ENCODE measurements around the gene VPS13D.

DNA sequence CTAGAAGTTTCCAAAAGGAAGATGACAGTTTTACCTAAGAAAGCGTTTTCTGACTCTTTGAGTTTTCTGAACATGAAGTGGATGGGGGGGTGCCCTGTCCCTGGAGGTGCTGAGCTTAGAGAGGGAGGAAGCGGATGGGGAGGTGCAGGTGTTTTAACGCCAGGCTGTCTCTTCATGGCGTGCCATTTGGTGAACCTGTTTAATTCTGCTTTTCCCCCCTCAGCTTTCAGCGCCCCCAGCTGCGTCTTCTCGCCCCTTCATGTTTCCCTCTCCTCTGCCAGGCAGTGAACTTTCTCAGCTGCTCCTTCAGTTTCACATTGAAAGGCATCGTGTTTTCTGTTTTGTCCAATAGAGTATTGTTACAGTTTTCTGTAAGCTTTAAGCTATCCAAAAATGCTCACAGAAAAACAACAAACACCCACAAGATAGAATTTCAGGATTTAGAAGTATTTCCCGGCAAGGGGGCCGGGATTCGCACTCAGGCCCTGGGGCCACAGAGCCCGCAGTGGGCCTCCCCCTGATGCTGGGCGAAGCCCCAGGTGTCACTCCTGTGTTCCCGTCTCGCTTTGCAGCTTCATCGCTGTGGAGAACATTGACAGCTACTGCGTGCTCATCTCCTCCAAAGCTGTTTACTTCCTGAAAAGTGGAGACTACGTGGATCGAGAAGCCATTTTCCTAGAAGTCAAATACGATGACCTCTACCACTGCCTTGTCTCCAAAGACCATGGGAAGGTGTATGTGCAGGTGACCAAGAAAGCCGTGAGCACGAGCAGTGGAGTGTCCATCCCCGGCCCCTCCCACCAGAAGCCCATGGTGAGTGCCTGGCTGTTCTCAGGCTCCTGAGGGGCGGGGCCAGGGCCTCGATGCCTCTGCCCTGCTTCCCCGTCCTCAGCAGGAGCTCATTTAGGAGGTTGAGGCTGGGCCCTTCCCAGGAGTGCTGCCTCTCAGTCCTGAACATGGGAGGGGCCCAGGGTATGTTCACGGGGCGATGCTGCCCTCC lies 276.8 kb downstream of the VPS13D start:
- TF ChIP-seq, protein P1, sequence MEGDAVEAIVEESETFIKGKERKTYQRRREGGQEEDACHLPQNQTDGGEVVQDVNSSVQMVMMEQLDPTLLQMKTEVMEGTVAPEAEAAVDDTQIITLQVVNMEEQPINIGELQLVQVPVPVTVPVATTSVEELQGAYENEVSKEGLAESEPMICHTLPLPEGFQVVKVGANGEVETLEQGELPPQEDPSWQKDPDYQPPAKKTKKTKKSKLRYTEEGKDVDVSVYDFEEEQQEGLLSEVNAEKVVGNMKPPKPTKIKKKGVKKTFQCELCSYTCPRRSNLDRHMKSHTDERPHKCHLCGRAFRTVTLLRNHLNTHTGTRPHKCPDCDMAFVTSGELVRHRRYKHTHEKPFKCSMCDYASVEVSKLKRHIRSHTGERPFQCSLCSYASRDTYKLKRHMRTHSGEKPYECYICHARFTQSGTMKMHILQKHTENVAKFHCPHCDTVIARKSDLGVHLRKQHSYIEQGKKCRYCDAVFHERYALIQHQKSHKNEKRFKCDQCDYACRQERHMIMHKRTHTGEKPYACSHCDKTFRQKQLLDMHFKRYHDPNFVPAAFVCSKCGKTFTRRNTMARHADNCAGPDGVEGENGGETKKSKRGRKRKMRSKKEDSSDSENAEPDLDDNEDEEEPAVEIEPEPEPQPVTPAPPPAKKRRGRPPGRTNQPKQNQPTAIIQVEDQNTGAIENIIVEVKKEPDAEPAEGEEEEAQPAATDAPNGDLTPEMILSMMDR (IDR thresholded peaks at IDR 0.05): no peak
- TF ChIP-seq POLR2A (IDR thresholded peaks at IDR 0.05): no peak

Data from ovary (tissue), 3 donors.